ENCODE results near the gene TOX2.
A peak's percentile ranks its signal among the peaks of the same experiment; 100 is the strongest.

Gene TOX2

DNA sequence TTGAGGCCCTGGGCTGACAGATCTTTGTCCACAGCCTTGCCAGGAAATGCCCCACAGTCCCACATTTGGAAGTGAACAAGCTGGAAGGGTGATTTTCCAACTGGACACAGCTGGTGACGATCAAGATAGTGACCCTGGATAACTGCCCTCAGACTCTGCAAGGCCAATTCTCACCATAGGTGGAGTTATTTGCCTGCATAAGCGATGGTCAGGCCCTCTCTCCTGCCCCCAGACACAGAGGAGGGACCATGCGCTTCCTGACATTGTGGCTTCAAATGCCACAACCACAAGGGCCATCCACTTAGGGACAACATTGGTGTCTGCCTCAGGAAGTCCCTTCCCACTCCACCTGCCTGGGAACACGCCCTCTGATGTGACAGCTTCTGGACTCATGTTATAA is 176.4 kb downstream of the TOX2 start:
- H3K4me3 ChIP-seq (ENCODE audit: low read depth, low read length): no peak overlapping the region
- TF ChIP-seq CTCF (IDR thresholded peaks at IDR 0.05; ENCODE audit: borderline replicate concordance, insufficient read depth, low read depth, low read length): no peak

- TF ChIP-seq CTCF (IDR thresholded peaks at IDR 0.05; ENCODE audit: borderline replicate concordance, insufficient read depth, low read depth, low read length): 0 out of 2 replicates have a peak, but pooled peaks have one; percentile 35
- no peak overlapping the region for H3K4me3 ChIP-seq (ENCODE audit: low read depth, low read length)
Measured at GRCh38 chr20:44092551-44093248, 178.0 kb downstream of the TOX2 start.

DNA sequence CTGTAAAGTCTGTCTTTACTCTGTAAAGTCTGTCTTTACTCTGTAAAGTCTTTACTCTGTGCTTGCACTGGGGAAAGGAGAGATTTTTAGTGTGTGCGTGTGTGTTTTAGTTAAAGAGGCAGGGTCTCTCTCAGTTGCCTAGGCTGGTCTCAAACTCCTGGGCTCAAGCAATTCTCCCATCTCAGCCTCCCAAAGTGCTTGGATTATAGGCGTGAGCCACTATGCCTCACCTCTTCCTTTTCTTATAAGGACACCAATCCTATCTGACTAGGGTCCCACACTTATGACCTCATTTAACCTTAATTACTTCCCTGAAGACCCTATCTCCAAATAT is 178.6 kb downstream of the TOX2 start:
- no peak for TF ChIP-seq CTCF (IDR thresholded peaks at IDR 0.05; ENCODE audit: borderline replicate concordance, insufficient read depth, low read depth, low read length)
- no peak overlapping the region for H3K4me3 ChIP-seq (ENCODE audit: low read depth, low read length)

- no peak overlapping the region for H3K4me3 ChIP-seq (ENCODE audit: low read depth, low read length)
- TF ChIP-seq CTCF (IDR thresholded peaks at IDR 0.05; ENCODE audit: borderline replicate concordance, insufficient read depth, low read depth, low read length): no peak
Measured at GRCh38 chr20:44095831-44096230, 181.2 kb downstream of the TOX2 start.

DNA sequence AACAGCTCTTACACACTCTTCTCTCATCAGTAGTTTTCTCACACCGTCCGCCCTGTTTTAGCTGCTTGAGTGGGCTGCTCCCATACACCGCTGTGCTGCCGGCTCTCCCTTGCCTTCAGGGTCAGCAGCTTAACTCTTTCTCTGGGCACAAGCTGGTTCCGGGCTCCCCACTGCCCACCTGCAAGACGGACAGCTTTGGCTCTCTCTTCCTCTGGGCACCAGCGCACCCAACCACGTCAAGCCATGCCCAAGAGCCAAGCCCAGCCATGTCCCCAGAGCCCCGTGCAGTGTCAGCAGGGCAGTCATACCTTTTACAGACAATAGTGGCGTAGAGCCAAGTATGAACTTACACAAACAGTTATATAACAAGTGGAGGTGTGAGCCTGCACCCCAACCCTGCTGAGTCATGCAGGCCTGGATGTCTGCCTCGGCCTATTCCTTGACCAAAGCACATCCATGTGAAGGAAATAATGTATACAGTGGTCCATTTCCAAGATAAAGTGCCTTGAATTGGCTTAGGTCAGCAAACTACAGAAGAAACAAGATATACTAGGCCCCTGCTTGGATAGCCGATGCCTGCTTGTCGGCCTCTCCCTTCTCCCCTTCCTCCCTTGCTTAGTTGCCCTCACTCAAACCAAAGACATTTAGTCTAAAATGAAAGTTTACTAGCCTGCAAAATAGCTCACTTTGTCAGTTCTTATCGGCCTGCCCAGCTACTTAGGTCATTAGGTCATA is 183.0 kb downstream of the TOX2 start:
- no peak overlapping the region for H3K4me3 ChIP-seq (ENCODE audit: low read depth, low read length)
- no peak for TF ChIP-seq CTCF (IDR thresholded peaks at IDR 0.05; ENCODE audit: borderline replicate concordance, insufficient read depth, low read depth, low read length)

DNA sequence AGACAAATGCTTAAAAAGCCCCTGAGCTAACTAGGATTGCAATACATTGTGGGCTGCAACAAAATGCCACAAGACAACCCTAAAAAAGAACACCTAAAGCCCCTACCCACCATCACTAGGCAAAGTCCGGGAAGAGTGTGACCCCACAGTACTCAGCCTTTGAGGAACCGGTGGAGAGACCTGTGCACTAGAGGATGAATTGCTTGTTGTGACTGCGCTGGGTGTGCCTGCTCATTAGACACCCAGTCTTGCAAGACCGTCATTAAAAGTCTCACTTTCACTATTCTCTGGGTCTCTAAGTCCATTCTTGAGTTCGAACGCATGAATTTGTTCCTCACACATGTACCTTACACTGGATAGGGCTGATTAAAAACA is 183.6 kb downstream of the TOX2 start:
- TF ChIP-seq CTCF (IDR thresholded peaks at IDR 0.05; ENCODE audit: borderline replicate concordance, insufficient read depth, low read depth, low read length): no peak
- H3K4me3 ChIP-seq (ENCODE audit: low read depth, low read length): no peak overlapping the region

- TF ChIP-seq CTCF (IDR thresholded peaks at IDR 0.05; ENCODE audit: borderline replicate concordance, insufficient read depth, low read depth, low read length): no peak
- H3K4me3 ChIP-seq (ENCODE audit: low read depth, low read length): no peak overlapping the region
Measured at GRCh38 chr20:44098657-44099056, 184.0 kb downstream of the TOX2 start.

Data from GM12875 (cell line).